RPMI8226 (cell line): Measurements from ENCODE around the gene SLC6A7.

Experiments
- DNase-seq: peaks from one replicate; pipeline ENCODE4 v3.0.0-alpha.2; 2015

Gene SLC6A7

DNA sequence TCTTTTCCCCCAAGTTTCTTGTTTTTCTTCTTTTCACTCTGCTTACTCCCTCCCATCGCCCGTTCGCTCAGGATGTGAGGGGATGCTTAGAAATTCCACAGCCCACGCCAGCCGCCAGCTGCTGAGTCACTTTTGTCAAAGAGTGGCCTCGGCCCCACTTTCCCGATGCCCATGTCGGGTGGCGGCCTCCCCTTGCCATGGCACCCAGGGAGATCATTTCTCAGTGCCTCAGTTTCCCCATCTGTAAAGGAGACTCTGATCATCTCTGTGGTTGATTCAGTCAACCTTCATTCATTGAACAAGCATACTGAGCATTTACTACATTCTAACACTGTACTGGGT lies 33.9 kb upstream of the SLC6A7 start:
- DNase-seq, result no peak

DNA sequence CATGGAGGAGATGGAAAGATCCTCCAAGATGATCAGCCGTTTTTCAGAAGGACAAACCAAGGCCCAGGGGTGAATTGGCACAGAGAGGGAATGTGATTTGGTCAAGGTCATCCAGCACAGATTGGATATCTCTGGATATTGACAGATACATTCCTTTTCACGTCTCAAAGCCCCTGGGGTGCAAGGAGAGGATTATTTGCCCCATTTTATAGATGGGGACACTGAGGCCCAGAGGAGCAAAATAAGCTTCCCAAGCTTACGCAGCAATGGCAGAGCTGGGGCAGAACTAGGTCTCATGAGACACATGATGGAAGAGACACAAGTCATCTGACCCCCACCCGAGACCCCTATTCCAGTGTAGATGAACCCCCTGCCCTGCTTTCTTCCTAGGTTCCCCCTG lies 33.3 kb upstream of the SLC6A7 start:
- DNase-seq, result no peak

DNA sequence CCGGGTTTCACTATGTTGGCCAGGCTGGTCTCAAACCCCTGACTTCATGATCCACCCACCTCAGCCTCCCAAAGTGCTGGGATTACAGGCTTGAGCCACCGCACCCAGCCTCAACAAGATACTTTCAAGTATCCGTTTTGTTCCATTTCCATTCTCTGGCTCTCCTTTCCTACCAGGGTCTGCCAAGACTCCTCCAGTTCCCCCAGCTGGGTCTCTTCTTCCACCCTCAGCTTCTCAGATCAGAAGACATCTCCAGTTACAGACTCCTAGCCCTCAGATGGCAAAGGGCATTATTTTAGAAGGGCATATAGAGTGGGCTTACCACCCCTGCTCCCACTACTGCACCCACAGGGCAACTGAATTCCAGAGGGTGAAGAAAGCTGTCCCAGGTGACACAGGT lies 32.7 kb upstream of the SLC6A7 start:
- DNase-seq, result no peak

DNA sequence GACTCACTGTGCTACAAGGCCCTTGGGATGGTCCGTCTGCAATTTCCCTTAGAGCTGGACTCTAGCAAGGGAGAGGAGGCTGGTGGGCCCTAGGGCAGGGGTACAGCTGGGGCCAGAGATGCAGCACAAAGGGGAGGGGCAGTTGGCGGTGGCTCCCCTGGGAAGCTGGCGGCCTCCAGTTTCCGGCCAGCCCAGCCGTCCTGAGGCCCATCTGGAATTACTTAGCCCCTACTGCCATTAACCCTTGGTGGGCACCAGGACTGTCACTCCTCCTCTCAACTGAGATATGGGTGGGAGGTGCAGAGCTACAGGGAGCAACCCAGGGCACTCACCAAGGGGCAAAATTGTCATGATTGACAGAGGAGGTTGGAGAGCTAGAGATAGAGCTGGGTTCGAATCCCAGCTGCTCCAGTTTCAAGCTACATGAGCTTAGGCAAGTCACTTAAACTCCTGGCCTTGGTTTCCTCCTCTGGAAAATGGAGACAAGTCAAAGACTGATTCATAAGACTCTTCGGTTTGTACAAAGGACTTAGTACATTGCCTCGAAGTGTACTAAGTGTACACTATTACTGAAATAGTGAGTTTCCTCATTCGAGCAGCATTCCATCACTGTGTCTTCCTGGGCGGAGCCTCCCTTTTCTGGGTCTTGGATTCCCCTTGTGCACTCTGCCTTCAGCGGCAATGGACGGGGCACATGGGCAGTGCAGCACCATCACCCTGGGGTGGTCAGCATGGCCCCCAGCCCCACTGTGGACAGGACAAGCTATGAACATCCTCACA lies 31.5 kb upstream of the SLC6A7 start:
- no peak for DNase-seq

DNA sequence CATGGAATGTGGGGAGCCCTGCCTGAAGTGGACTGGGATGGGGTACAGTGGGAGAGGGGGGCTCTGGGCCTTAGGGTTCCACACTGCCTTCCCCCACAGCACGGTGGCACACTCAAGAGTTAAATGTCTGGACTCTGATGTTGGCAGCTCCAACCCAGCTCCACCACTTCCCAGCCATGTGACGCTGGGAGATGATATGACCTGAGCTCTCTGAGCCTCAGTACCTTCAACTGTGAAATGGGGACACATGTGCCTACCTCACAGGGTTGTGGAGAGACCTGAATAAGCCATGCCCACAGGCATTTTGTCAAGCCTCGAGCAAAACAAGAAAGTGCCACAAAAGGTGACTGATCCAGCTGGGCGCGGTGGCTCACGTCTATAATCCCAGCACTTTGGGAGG lies 30.8 kb upstream of the SLC6A7 start:
- no peak for DNase-seq

DNA sequence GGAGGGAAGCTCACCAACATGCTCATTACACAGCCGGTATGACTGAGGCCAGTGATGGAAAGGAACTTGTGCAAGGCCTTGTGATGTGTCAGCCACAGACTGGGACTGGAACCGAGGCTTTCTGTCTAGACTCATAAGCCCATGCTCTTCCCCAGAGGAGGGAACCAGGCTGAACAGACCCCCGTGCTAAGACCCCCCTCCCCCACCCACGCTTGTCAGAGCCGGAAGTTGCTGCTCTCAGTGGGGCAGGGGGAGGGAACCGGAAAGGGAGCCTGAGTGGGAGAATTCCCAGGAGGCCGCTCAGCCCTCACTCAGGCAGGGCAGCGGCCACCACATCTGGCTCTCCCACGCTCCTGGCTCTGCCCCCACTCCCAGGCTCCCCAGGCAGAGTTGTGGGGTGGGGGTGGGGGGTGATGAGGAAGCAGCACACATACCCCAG lies 30.1 kb upstream of the SLC6A7 start:
- DNase-seq, result no peak

DNA sequence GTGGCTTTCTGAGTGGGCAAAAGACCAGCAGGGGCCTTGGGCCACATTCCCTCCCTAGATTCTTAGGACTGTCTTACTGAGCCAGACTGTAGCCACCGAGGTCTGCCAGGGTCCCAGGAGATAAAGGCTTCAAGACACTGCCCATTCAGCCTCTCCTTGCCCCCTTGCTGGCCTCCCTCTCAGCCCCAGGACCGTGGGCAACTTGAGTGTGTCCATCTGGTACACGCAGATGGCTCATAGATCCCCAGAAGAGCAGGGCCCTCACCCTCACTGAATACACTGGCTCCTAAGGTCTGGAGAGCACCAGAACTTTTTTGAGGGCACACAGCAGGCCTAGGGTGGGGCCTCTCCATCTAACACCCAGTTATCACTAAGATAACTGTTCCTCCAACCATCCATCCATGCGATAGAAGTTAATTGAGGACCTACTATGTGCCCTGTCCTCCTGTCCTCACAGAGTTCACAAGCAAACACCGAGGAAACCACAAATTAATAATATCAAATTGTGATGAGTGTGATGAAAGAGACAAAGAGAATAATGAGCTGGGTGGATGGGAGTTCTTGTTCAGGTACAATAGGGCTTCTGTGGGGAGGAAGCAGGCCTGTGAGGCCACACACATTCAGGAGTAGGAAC lies 29.3 kb upstream of the SLC6A7 start:
- no peak for DNase-seq

DNA sequence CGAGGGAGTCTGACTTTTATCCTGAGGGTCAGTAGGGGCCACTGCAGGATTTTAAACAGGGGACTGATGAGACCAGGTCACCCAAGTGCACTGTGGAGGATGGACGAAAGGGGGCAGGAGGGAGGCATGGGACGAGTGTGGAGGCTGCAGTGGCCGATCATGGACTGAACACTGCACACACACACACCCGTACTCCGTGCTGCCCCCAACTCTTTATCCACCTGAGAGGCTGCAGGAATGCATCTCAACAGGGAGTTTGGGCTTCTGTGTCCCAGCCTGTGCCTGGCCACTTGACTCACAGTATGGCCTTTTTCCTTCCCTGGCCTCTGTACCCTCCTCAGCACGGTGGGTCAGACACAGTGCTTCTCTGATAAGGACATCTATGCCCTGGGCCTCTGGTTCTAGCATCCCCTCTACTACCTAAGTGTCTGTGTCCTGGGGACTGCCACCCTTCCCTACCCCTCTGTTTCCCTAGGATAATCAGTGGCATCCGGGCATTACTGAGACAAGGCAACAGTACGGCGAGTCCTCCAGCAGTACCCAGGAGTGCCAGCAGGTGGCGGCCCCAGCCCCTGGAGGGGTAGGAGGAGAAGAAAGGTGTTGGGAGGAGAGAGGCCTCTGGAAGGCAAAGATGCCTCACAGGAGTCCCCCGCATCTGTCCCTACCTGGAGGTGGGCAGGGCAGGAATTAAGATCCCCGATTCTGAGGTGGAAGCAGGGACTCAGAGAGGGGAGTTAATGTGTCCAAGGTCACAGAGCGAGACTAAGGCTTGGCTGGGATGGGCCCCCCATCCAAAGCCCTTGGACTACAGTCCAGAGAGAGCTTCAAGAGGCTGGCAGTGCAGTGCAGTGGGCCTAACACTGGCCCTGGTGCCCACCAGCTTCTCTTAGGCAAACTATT lies 28.4 kb upstream of the SLC6A7 start:
- peak; percentile 80 for DNase-seq

DNA sequence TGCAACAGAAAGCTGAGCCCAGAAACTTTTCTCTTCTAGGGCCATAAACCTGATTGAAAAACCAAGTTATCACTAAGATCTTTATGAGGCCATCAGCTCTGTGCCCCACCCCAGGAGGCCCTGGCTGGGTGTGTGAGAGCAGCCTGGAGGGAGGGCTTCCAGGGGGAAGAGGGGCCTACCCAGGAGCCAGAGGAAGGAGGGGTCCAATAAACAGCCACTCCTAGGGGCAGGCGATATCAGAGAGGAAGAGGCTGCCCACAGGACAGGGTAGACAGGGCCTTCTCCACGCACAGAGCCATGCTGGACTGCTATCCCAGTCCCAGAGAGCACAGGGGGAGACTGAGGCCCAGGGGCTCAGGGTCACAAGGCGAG lies 27.7 kb upstream of the SLC6A7 start:
- DNase-seq, result no peak

DNA sequence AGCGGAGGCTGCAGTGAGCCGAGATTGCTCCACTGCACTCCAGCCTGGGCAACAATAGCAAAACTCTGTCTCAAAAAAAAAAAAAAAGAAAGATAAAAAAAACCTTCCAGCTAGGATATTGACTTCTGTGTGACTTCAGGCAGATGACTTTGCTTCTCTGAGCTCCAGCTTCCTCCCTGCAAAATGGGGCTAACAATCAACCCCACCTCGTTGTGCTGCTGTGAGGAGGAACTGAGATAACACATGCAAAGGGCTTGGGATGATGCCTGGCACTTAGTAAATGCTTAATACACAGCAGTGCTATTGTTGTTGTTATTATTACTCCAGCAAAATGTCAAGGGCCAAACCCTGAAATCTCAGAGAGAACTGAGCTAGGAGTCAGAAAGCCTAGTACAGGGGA lies 26.8 kb upstream of the SLC6A7 start:
- no peak for DNase-seq

DNA sequence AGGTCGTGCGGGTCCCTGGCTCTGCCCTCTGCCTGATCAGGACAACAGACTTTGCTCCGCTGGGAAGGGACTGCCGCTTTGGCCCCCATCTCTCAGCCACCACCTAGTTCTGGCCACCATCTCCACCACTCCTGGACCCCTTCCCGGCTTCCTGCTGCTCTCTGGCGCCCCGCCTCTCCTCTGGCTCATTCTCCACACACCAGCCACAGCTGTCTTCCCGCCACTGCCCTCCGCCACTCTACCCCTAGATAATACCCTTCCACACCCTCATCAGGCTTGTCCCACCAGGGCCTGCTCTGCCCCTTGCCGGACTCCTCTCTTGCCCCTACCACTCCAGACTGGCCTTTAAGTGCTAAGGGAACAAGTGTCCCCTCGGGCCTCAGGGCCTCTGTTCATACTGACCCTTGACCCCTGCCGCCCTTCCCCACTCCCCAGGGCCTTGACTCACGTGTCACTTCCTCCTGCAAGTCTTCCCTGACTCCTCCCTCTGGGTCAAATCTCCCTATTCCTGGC lies 26.3 kb upstream of the SLC6A7 start:
- DNase-seq, result no peak

DNA sequence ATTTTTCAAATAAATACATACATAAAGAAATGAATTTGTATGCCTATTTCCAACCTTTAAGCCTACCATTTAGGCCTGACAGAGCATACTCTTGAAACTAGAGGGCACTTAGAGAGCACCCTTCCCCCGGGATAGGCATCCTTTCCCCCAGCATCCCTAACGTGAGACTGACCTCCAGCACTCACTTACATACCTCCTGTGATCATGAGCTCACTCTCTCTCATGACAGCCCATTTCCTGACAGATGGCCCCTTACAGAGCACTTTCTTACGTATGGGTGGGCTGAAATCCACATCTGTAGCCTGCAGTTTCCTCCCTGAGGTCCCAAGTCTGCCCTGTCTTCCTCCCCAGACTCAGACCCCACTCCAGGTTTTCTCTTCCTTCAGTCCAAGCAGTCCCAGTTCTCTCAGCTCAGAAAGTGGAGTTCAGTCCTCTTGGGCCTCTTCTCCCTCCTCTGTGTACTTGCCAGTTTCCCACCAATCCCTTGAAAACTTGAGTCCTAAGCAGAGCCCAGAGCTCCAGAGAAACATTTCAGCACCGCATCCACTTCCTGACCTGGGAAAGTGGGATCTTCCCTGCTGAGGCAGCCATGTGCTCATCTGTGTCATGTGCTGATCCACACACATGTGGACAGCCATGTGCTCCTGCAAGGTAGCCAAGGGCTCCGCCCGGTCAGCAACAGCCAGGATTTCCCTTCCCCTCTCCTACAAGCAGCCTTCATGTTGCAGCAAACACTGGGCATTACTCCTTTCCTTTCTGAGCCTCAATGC lies 25.5 kb upstream of the SLC6A7 start:
- DNase-seq, result no peak

DNA sequence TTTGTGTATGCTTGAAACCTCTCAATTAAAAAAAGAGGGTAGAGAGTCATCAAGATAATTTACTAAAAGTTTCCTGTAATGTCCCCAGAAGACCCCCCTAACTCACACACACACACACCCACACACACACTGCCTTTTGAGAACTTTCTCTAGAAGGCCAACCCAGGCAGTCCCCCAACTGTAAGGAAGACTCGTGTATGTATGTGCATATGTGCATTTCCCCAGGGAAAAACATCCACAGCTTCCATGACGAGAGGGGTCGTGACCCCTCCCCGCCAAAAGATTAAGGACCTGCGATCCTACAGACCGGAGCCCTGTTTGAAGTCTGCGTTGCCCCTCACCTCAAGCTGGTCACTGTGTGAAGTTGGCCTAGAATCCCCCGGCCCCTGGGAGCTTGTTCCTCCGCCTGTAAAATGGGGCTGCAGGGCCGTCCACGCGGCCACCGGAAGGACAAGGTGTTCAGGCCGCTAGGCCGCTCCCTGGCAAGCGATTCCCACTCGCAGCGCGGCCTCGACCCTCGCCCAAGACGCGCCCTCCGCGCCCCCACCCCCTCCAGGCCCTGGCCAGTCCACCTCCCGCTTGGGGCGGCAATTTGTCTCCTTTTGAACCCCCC lies 23.7 kb upstream of the SLC6A7 start:
- DNase-seq, result no peak

DNA sequence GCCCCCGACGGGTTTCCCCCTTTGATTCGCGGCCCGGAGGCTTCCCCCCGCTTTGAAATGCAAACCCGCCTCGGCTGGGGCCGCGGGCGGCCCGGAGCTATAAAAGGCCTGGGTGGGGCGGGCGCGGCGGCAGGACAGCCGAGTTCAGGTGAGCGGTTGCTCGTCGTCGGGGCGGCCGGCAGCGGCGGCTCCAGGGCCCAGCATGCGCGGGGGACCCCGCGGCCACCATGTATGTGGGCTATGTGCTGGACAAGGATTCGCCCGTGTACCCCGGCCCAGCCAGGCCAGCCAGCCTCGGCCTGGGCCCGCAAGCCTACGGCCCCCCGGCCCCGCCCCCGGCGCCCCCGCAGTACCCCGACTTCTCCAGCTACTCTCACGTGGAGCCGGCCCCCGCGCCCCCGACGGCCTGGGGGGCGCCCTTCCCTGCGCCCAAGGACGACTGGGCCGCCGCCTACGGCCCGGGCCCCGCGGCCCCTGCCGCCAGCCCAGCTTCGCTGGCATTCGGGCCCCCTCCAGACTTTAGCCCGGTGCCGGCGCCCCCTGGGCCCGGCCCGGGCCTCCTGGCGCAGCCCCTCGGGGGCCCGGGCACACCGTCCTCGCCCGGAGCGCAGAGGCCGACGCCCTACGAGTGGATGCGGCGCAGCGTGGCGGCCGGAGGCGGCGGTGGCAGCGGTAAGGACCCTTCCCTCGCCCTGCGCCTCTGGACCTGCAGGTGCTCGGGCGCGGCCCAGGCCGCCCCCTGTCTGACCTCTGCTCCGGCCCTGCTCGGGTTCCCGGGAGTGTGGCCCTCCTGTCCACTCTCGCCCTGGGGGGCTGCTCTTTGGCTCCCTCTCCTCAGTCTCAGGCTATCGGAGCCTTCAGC lies 23.0 kb upstream of the SLC6A7 start, which contains the start of gene CDX1:
Gene CDX1 (plus strand): TSS at position 129 of the 862 bp plus-strand sequence. CDS start 99 bp downstream, at position 228.
- DNase-seq, result no peak

DNA sequence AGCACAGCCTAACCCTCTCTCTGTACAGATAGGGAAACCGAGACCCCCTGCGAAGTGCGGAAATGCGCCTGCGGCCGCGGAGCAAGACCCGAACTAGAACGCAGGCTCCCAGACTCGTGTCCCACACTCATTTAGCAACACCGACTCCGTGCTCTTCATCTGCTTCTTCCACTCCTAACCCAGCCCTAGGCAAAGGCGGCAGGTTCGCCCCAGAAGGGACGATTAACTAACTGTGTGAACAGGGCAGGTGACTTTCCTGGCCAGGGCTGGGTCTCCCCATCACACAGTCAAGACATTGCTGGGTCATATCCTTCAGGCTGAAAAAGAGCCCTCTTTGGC lies 22.4 kb upstream of the SLC6A7 start:
- DNase-seq, result no peak

DNA sequence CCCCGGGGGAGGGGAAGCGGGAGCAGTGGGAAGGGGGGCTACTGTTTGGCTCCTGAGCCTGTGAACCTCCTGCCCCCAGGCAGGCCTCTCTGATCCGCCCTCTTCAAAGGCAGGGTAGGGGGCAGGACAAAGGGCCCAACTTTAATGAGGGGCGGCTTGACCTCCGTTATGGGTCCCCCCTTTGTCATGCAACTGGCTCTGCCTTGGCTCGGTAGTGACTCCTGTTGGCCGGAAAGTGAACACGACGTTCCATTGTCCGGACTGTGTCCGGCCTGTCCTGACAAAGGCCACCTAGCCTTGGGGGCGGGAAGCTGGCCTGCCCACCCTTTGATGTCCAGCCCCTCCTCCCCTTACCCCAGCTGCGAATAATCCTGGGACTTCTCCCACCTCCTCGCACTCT lies 22.0 kb upstream of the SLC6A7 start:
- DNase-seq, result no peak

DNA sequence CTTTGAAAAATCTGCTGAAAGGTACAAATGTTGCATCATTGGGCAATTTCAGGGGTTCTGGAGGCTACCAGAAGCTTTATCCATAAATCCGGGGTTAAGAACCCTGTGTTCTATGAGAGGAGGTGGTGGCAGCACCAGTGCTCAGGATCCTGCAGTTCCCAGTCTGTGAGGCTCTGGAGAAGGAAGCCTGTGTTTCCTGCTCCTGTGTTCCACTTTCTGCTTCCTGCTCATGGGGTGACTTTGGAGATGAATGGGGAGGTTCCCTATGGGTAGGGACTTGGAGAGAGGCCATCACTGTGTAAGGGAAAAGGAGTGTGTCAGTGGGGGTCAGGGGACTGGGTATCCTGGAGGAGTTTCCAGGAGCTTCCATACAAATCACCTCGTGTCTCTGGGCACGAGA lies 21.0 kb upstream of the SLC6A7 start:
- no peak for DNase-seq

DNA sequence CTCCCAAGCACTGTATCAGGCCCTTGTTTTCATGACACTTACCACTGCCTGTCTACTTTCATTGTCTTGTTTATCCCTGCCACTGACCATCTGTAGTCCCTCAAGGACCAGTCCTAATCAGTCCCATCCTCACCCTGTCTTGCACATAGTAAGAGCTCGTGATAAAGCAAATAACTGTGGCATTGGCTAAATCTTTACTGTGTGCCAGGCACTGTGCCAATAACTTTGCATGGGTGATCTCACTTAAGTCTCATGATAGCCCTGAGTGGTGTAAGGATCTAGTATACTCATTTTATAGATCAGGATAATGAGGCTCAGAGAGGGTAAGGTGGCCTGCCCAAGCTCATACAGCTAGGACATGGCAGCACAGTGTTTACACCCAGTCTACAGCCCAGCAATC lies 17.7 kb upstream of the SLC6A7 start:
- no peak for DNase-seq

DNA sequence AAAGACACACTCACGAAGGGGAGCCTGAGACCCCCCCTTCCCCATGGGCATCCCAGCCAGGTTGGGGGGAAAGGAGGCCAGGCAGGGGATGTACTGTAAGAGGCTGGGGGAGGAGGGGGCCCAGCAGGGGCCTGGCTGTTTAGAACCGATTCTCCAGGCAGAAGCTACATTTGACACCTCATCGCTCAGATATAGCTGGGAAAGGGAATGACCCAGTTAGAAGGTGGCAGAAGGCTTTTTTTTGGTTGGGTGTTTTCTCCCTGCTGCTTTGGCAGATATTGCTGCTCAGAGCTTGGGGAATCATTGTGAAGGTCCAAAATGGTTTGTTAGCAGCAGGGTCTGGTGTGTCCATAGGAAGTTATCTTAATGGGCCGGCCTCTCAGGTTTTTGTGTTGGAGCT lies 17.3 kb upstream of the SLC6A7 start:
- no peak for DNase-seq

DNA sequence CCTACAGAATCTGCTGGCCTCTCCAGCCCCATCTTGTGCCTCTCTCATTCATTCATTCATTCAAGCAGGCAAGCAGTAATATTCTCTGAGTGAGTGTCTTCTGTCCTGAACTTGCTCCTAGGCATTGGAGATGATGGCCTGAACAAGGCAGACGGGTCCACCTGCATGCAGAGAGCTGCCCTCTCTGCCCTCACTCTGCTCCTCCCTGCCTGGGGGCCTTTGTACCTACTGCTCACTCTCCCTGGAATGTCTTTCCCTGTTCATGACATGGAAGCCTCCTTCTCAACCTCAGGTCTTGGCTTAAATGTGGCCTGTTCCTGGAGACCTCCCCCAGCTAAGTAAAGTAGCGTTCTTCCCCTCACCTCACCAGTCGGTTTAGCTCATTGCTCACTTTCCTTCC lies 16.7 kb upstream of the SLC6A7 start:
- DNase-seq, result no peak

DNA sequence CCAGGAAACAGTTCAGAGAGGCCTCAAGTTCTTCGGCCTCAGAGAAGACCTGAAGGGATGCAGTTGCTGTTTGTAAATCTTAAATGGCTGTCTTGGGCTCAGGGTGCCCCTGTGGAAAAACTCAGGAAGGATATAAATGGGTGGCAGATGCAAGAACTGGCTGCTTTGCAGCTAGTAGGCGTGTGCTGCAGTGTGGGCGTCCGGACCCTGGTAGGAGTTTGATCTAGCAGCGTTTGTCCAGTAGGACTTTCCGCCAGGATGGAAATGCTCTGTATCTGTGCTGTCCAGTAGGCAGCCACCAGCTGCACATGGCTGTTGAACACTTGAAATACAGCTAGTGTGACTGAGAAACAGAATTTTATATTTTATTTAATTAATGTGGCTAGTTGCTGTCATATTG lies 15.6 kb upstream of the SLC6A7 start:
- no peak for DNase-seq

DNA sequence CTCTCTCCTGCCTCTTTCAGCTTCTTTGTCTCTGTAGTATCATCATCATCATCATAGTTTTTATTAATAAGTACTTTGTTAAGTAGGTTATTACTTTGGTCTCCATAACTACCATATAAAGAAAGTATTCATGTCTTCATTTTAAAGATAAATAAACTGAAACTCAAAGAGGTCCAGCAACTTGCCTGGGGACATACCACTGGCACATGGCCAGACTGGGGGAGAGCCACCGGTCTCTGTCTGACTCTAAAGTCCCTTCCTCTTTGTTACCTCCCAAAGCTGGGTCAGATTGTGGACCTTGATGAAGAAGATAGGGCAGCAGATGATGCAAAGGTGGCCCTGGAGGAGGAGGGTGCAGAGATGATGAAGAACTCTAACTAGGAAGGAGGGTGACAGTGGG lies 14.8 kb upstream of the SLC6A7 start:
- no peak for DNase-seq
